Aorta (tissue), 5 donors: ENCODE results near the gene EPHA3. TPM values are rescaled to one million over a fixed set of nuclear protein-coding genes. Genes with fewer than 3 reads are reported as not detected.

Source experiments
- ATAC-seq: fragments of 200-7000 bp; cut with Tn5 transposase; one replicate; pipeline ENCODE4 v1.9.1; 2022; ENCODE audit warnings: moderate library complexity; ENCODE audit not compliant: low FRiP score
- DNase-seq, 2 donors: peaks; one replicate each; pipeline ENCODE4 v3.0.0-alpha.2; 2020
- H3K27ac ChIP-seq, 2 donors: one replicate each; pipeline ENCODE4 v1.5.1; 2013; ENCODE audit warnings: low read length in 2 of 2, mild to moderate bottlenecking in 2 of 2, moderate library complexity in 2 of 2, control low read depth in 1 of 2, inconsistent platforms in 1 of 2, low read depth in 1 of 2
- H3K27me3 ChIP-seq, 2 donors: one replicate each; pipeline ENCODE4 v1.6.1; 2013; ENCODE audit warnings: control low read depth in 1 of 2, low read length in 1 of 2, mild to moderate bottlenecking in 1 of 2, moderate library complexity in 1 of 2; ENCODE audit not compliant: insufficient read depth in 2 of 2, control insufficient read depth in 1 of 2
- H3K36me3 ChIP-seq, 2 donors: one replicate each; pipeline ENCODE4 v1.6.1; 2013; ENCODE audit warnings: control low read depth in 1 of 2, low read length in 1 of 2, mild to moderate bottlenecking in 1 of 2; ENCODE audit not compliant: insufficient read depth in 2 of 2, control insufficient read depth in 1 of 2
- H3K4me1 ChIP-seq, 2 donors: one replicate each; pipeline ENCODE4 v1.6.1; 2013; ENCODE audit warnings: low read length in 2 of 2, control low read depth in 1 of 2, mild to moderate bottlenecking in 1 of 2, moderate library complexity in 1 of 2; ENCODE audit not compliant: insufficient read depth in 2 of 2, control insufficient read depth in 1 of 2
- H3K4me3 ChIP-seq, 2 donors: one replicate each; pipeline ENCODE4 v1.5.1; 2013; ENCODE audit warnings: low read length in 2 of 2, control low read depth in 1 of 2, mild to moderate bottlenecking in 1 of 2
- H3K9me3 ChIP-seq: one replicate; pipeline ENCODE4 v1.6.1; 2013; ENCODE audit warnings: mild to moderate bottlenecking, low read length; ENCODE audit not compliant: control insufficient read depth
- WGBS, 2 donors: extraction: QIAGEN DNeasy Blood & Tissue Kit; methylation state at CpG; one replicate each; pipeline ENCODE4 v1.1.7; 2013; 5-methylcytosine and 5-hydroxymethylcytosine counted together
- intact Hi-C, 2 donors: fragments of 100-400 bp; cut with DNase I; formaldehyde crosslinking; loops; one replicate each; pipeline versions ENCODE4 v1.14.2 to v1.15.0; 2022
- polyA plus RNA-seq, 2 donors: library from polyadenylated mRNA; stranded (reverse); fragments of 200-250 nt; gene quantifications; one replicate each; pipeline ENCODE4 v1.2.3, GENCODE V29; 2013
- total RNA-seq, 2 donors: library from RNA; stranded (reverse); fragmentation: NEBNext Ultra II Directional; extraction: Animal tissue kit (Norgen Biotek cat#: 25700); gene quantifications; one replicate each; pipeline ENCODE4 v1.2.1, GENCODE V29; 2021
- donor health status: healthy with polysubstance abuse.
- donor health status: Bipolar disorder and iron deficiency.
- donor health status: DM: no; HTN: no; CAD: no.
- donor health status: DM: no; HTN: no; CAD: no.
- donor health status: DM: yes; HTN: yes; CAD: no.

The EPHA3 gene
- total and polyA plus RNA-seq, 4 donors = 1.0 to 19.3 (median 6.7) TPM

DNA sequence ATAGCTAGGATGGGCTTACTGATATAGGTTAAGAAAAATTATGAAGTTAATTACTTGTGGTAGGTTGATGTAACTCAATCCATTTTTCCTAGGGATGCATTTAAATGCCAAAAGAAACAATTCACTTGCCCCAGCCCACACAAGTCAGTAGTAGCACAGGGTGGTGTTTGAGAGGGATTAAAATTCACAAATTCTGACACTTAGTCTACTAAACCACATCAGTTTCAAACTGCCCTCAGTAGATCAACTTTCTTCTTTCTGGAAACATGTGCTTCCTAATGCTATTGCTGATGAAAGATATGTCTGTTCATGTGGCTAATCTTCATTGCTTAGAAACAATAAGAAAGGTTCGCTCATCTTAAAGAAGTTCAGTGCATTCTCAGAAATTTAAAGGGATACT lies 160.6 kb downstream of the EPHA3 start:
- intact Hi-C loops = no loop called here
- ATAC-seq = no peak
- H3K27me3 ChIP-seq = no peaks in the 10 kb centered on the region
- H3K36me3 ChIP-seq = no peaks in the 10 kb centered on the region
- H3K4me1 ChIP-seq = no peaks in the 10 kb centered on the region
- H3K4me3 ChIP-seq = no peak overlapping the region
- DNase-seq = no peak
- no peak overlapping the region for H3K27ac ChIP-seq
- H3K9me3 ChIP-seq = no peaks in the 10 kb centered on the region
- 93 to 94% methylated on average over 1 of the region's 1 CpG for WGBS, 2 donors

DNA sequence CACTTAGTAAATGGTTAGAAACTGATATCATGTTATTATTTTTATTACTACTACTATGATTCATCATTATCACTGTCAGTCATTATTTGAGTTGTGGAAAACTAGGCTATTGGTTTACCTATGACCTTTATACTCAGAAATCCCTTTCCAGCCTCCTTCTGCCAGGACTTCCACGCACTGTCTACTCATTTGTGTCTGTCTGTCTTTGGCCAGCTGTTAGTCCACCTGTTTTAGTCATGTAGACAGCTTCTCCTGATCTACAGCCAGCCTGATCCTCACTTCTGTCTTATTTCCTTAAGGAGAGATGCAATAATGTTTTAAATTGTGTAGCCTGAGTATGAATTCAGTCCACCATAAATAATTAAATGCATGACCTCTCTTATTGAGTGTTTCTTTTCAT lies 162.8 kb downstream of the EPHA3 start:
- H3K27me3 ChIP-seq = no peaks in the 10 kb centered on the region
- 89 to 96% methylated on average over 1 of the region's 1 CpG for WGBS, 2 donors
- intact Hi-C loops = no loop called here

DNA sequence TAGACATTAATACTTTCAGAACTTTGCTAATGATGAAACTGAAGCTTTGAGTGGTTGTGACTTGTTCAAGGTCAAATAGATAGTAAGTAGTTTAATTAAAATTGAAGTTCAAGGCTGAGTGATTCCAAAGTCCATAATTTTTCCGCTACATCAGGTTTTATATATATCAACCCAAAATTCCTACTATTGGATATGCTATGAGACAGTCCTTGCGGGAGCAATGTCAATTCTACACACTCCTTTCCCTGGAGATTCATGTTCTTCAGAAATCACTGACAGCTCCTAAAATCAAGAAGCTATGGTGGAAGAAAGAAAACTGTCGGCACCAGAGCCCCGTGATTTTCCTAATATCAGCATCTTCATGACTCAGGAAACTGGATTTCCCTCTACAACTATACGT lies 167.6 kb downstream of the EPHA3 start:
- WGBS, 2 donors = 94 to 95% methylated on average over 5 of the region's 5 CpGs
- Histone ChIP-seq H3K27ac (no peak overlapping the region), H3K9me3 (no peaks in the 10 kb centered on the region), H3K36me3 (no peaks in the 10 kb centered on the region), H3K27me3 (no peaks in the 10 kb centered on the region), H3K4me1 (no peaks in the 10 kb centered on the region), H3K4me3 (no peak overlapping the region)
- intact Hi-C loops = no loop called here
- DNase-seq = no peak
- no peak for ATAC-seq

More for the DNA sequence above, 162.8 kb downstream of the EPHA3 start:
- Histone ChIP-seq H3K27ac (no peak overlapping the region), H3K4me3 (no peak overlapping the region), H3K9me3 (no peaks in the 10 kb centered on the region), H3K4me1 (no peaks in the 10 kb centered on the region), H3K36me3 (no peaks in the 10 kb centered on the region)
- no peak for DNase-seq
- ATAC-seq = no peak

DNA sequence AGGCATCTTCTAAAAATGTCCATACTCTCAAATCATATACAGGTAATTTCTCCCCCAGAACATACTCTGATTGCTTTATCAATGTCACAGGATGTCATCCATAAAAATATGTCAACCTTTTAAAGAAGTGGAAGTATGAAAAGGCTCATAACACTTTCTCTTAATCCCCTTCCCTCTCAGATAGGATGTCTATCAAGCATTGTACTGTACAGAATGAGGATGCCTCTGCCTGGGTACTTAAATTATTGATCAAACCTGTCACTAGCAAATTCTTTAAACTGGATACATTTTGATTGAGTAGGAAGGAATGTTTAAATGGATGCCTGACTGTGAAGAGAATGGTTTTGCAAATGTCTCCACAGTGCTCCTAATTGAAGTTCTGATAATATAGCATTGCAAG lies 168.7 kb downstream of the EPHA3 start:
- DNase-seq (no peak), ATAC-seq (no peak)
- Histone ChIP-seq H3K4me1 (no peaks in the 10 kb centered on the region), H3K36me3 (no peaks in the 10 kb centered on the region), H3K4me3 (no peak overlapping the region), H3K9me3 (no peaks in the 10 kb centered on the region), H3K27me3 (no peaks in the 10 kb centered on the region), H3K27ac (no peak overlapping the region)
- intact Hi-C loops = no loop called here

DNA sequence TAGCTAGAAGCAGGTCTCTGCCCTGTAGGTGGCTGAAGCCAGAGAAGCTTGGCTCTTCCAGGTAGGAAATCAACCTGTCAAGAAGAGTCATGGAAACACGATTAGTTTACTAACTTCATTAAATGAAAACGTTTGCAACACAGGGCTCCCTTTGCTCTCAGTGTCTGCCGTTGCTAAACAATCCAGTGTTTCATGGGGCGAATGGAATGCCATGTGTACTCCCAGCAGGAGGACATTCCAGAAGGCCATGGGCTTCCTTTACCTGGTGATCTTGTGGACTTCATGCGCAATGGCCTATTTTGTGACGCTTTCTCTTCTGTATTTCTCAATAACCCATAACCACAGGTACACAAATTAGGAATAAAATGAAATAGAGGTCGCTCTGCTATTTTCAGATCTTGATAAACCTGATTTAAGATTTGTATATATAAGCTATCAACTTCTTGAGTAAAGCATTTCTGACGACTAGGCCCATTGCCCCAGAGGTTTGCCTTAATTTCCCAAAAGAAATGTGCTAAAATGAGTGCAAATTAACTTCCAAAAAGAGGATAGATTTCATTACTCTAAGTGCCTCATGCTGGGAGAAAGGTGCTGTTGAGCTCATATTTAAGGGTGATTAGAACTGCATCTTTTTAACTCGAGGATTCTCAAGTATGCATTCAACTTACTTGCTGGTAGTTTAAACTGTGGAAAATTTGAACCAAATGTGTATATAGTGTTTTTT lies 171.0 kb downstream of the EPHA3 start:
- Histone ChIP-seq H3K27me3 (no peaks in the 10 kb centered on the region), H3K9me3 (no peaks in the 10 kb centered on the region), H3K4me3 (no peak overlapping the region), H3K4me1 (no peaks in the 10 kb centered on the region), H3K27ac (no peak overlapping the region), H3K36me3 (no peaks in the 10 kb centered on the region)
- intact Hi-C loops = no loop called here
- DNase-seq (no peak), ATAC-seq (no peak)
- 65 to 73% methylated on average over 9 of the region's 9 CpGs for WGBS, 2 donors

DNA sequence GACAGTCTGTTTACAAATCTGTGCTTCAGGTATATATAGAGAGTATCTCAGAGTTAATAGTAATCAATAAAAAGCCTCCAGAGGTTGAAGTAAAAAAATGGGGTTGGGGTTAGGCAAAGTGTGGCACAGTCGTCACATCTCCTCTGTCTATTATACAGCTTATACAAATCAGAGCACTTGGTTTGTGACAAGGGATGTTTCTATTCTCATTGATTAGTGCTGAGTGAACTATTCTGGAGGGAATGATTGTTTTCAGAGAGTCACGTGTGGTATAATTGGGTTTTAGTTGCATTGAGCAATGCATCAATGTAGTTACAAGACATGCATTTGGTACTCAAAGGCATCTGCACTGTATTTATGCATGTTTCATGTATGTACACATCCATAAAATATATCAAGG lies 172.9 kb downstream of the EPHA3 start:
- no peak for DNase-seq
- WGBS, 2 donors = 92 to 93% methylated on average over 2 of the region's 2 CpGs
- intact Hi-C loops = no loop called here
- no peaks in the 10 kb centered on the region for H3K27me3 ChIP-seq
- H3K36me3 ChIP-seq = no peaks in the 10 kb centered on the region
- no peak overlapping the region for H3K4me3 ChIP-seq
- no peak for ATAC-seq
- H3K27ac ChIP-seq = no peak overlapping the region
- H3K4me1 ChIP-seq = no peaks in the 10 kb centered on the region
- H3K9me3 ChIP-seq = no peaks in the 10 kb centered on the region

DNA sequence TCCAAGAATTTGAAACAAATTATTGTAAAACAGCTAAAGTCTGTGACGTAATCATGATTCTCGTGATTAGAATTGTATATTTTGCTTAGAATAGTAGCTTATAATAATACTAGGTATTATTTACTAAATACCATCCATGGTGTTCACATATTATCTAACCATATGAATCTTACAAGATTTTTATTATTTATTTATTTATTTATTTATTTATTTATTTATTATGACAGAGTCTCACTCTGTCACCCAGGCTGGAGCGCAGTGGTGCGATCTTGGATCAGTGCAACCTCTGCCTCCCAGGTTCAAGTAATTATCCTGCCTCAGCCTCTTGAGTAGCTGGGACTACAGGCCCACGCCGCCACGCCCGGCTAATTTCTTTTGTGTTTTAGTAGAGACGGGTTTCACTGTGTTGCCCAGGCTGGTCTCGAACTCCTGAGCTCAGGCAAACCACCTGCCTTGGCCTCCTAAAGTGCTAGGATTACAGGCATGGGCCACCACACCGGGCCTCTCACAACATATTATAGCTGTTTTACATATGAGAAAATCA lies 173.5 kb downstream of the EPHA3 start:
- Histone ChIP-seq H3K9me3 (no peaks in the 10 kb centered on the region), H3K4me3 (no peak overlapping the region), H3K27me3 (no peaks in the 10 kb centered on the region), H3K27ac (no peak overlapping the region), H3K36me3 (no peaks in the 10 kb centered on the region), H3K4me1 (no peaks in the 10 kb centered on the region)
- intact Hi-C loops = no loop called here
- DNase-seq (no peak), ATAC-seq (no peak)
- WGBS, 2 donors = 96 to 98% methylated on average over 11 of the region's 11 CpGs

DNA sequence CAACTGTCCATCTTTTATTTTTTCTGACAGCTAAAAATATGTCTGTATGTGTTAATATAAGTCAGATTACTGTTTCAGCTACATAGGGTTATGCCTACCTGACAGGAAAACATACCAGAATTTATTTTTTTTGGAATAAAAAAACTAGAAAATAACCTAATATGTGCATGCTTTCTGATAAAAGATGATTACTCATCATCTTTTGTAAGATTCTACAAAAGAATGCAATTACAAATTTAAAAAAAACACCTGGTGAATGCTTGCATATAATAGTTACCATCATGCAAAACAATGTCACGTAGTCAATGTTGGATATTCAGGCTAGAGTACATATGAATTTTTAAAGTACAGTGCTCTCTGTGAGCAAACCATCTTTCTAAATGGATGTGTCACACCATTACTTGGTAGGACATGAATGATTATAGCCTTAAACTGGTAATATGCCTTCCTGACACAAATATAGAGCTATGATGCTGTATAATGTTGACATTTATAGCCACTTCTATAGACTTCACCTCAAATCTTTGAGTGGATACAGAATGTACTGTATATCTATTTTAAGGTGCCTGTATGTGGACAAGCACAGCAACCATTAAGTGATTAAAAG lies 180.6 kb downstream of the EPHA3 start:
- H3K4me1 ChIP-seq = no peaks in the 10 kb centered on the region
- no peaks in the 10 kb centered on the region for H3K9me3 ChIP-seq
- H3K4me3 ChIP-seq = no peak overlapping the region
- WGBS, 2 donors = 95 to 98% methylated on average over 1 of the region's 1 CpG
- no peak for DNase-seq
- ATAC-seq = no peak
- H3K36me3 ChIP-seq = no peaks in the 10 kb centered on the region
- H3K27ac ChIP-seq = no peak overlapping the region
- intact Hi-C loops = no loop called here
- no peaks in the 10 kb centered on the region for H3K27me3 ChIP-seq

DNA sequence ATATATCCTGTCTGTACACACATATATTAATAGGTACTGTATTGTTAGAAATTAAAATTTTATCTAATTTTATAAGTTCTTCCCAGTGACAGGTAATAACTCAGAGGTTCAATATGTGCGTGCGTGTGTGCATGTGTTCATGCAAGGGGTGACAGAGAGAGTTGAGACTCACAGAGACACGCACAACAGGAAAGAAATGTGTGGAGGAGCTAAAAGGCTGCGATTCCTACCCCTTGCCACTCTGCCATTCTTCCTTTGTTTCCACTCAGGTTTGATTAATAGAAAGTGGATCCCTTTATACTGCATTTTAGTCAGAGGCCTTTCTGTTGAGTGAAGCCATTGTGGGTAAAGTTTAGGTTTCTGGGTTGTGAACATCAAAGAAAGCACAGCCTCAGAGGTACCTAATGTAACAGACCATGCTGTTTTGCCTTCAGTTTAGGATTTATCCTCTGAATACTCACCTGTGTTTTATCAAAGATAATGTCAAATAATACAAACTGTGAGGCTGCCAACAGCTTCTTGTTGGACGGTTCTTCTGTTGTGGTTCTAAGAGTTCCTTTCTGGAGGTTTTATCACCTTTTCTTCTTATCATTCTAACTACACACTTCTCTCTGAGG lies 182.3 kb downstream of the EPHA3 start:
- H3K36me3 ChIP-seq = no peaks in the 10 kb centered on the region
- intact Hi-C loops = no loop called here
- no peak for DNase-seq
- H3K27me3 ChIP-seq = no peaks in the 10 kb centered on the region
- H3K9me3 ChIP-seq = no peaks in the 10 kb centered on the region
- H3K4me3 ChIP-seq = no peak overlapping the region
- WGBS, 2 donors = 89 to 91% methylated on average over 5 of the region's 5 CpGs
- no peaks in the 10 kb centered on the region for H3K4me1 ChIP-seq
- ATAC-seq = no peak
- no peak overlapping the region for H3K27ac ChIP-seq
